Subcutaneous adipose tissue (tissue), 4 donors: Measurements from ENCODE around the gene GPR31. TPM values are rescaled to one million over a fixed set of nuclear protein-coding genes. Genes with fewer than 3 reads are reported as not detected.

Source experiments
- total RNA-seq, 4 donors: library from RNA; depleted of rRNA; stranded (reverse); fragments of >200 nt; gene quantifications; one replicate each; pipeline ENCODE4 v1.1.0, GENCODE V29; 2016
- TF ChIP-seq, protein P1 (sequence below): fragments of 450-650 bp; IDR thresholded peaks from one replicate; pipeline ENCODE4 v1.5.1; 2016; ENCODE audit warnings: low read depth, mild to moderate bottlenecking, control low read depth, antibody characterized with exemption, moderate library complexity

Gene GPR31
- total RNA-seq, 4 donors from 2014 or later, result not detected

DNA sequence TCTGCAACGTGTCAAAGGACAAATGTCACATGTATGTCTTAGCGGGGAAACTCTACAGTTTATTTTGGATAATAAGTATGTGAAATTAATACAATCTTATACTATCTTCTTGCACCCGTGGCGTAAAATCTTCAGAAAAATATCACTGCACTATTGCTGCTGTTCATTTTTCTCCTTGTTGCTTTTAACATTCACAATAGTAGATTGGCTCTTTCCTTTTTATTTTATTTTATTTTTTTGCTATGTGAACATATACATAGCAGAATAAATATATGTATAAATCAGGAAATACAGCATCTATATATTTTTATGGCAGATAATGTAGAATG is 15.4 kb downstream of the GPR31 start:
- TF ChIP-seq, protein P1, sequence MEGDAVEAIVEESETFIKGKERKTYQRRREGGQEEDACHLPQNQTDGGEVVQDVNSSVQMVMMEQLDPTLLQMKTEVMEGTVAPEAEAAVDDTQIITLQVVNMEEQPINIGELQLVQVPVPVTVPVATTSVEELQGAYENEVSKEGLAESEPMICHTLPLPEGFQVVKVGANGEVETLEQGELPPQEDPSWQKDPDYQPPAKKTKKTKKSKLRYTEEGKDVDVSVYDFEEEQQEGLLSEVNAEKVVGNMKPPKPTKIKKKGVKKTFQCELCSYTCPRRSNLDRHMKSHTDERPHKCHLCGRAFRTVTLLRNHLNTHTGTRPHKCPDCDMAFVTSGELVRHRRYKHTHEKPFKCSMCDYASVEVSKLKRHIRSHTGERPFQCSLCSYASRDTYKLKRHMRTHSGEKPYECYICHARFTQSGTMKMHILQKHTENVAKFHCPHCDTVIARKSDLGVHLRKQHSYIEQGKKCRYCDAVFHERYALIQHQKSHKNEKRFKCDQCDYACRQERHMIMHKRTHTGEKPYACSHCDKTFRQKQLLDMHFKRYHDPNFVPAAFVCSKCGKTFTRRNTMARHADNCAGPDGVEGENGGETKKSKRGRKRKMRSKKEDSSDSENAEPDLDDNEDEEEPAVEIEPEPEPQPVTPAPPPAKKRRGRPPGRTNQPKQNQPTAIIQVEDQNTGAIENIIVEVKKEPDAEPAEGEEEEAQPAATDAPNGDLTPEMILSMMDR, result no peak

DNA sequence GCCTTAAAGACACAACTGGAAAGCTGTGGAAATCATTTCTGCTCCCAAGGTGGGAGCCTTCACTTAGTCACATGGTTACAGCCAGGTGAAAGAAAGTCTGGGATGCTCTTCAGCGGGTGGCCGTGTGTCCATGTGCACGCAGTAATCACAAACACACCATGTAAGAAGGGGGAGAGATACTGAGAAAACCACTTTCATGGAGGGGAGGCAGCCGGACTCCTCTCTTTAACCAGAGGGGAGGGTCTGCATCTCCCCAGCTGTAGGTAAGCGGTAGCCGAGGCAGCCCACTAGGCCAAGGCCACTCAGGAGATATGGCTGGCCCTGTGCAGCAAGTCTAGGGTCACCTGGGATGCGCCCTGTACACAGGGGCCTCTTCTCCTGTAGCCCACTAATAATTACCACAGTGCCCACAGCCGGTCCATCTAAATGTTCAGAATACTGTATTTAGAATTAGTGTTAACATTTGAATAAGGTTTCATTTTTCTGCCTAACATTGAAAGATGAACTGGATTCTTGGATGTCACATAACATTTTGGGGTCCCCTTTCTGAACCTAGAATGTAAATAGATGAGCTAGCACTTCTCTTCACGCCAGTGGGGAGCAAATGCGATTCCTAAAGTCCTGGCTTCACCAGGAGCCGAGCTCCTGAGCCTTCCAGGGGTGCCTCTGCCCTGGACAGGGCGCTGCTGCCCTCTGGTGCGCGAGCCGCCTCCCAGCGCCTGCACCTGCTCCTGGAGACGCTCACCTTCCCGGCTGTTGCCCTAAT is 15.9 kb downstream of the GPR31 start:
- TF ChIP-seq, protein P1, result no peak

DNA sequence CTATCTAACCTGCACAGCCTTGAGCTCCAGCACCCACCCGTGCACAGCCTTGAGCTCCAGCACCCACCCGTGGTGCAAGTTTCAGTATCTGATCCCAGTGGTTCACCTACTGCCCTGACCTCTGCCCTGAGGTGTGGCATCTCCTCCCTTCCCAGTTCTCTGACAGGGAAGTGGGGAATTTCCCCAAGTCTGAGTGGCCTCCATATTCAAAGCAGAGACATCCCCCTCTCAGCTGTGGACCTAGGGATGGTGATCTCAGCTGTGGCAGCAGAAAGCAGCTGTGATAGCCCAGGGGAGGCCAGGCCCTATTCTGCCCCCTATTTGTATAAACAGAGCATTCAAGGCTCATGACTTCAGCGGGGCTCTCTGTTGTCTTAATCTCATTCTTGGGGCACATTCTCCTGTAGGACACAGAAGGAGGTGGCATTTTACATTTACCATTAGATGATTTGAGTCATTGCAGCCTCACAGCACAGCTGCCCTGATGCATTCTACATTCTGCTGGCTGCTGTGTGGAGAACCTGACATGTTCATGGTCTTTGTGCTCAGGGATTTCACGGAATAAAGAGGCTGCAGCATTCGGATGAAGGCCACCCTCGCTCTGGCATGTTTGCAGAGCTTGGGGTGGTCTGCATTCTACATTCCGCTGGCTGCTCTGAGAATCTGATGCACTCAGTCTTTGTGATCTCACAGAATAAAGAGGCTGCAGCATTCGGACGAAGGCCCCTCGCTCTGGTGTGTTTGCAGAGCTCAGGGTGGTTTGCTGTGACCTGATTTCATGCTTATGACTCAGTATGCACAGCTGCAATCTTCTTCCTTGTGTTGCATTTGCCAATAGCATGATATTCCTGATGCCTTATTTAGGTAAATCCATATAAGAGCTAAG is 16.9 kb downstream of the GPR31 start:
- TF ChIP-seq, protein P1, result no peak

DNA sequence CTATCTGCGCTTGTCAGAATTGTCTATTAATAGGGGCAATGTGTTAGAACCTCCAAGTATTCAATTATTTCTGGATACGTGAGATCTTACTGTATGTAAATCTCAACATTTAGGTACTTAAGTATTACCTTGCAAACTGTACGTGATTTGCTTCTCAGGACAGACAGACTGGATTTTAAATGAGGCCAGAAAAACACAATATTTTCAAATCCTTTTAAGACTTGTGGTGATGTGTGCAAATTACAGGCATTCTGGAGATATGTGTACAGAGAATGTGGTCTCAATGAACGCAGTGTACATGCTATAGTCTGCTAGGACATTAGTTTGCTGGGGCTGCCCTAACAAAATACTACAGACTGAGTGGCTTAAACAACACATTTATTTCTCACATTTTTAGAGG is 18.0 kb downstream of the GPR31 start:
- TF ChIP-seq, protein P1, result no peak

DNA sequence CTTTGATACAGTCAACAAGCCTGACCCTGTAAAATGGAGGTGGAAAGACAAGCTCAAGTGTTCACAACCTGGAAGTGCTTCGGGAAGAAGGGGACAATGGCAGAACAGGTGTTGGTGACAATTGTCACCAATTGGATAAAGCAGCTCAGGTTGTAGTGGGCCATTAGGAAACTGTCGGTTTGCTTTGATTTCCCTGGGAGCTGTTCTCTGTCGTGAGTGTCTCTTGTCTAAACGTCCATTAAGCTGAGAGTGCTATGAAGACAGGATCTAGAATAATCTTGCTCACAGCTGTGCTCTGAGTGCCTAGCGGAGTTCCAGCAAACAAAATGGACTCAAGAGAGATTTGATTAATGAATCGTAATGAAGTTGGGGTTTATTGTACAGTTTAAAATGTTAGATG is 19.9 kb downstream of the GPR31 start:
- TF ChIP-seq, protein P1, result no peak

DNA sequence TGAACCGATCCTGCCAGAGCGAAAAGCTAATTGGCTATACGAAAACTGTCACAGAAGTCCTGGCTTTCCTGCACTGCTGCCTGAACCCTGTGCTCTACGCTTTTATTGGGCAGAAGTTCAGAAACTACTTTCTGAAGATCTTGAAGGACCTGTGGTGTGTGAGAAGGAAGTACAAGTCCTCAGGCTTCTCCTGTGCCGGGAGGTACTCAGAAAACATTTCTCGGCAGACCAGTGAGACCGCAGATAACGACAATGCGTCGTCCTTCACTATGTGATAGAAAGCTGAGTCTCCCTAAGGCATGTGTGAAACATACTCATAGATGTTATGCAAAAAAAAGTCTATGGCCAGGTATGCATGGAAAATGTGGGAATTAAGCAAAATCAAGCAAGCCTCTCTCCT is 20.7 kb downstream of the GPR31 start:
- TF ChIP-seq, protein P1, result no peak

DNA sequence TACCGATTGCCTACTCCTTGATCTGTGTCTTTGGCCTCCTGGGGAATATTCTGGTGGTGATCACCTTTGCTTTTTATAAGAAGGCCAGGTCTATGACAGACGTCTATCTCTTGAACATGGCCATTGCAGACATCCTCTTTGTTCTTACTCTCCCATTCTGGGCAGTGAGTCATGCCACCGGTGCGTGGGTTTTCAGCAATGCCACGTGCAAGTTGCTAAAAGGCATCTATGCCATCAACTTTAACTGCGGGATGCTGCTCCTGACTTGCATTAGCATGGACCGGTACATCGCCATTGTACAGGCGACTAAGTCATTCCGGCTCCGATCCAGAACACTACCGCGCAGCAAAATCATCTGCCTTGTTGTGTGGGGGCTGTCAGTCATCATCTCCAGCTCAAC is 21.4 kb downstream of the GPR31 start:
- TF ChIP-seq, protein P1, result no peak
